ENCODE data around the gene CHST14. TPM values are rescaled to one million over a fixed set of nuclear protein-coding genes. Genes with fewer than 3 reads are reported as not detected.

CHST14 gene
- total RNA-seq, 3 donors from 2014 or later (not counting 1 experiment from before 2014, with no cell fraction given): 9.8 to 16.7 (median 12.9) TPM

DNA sequence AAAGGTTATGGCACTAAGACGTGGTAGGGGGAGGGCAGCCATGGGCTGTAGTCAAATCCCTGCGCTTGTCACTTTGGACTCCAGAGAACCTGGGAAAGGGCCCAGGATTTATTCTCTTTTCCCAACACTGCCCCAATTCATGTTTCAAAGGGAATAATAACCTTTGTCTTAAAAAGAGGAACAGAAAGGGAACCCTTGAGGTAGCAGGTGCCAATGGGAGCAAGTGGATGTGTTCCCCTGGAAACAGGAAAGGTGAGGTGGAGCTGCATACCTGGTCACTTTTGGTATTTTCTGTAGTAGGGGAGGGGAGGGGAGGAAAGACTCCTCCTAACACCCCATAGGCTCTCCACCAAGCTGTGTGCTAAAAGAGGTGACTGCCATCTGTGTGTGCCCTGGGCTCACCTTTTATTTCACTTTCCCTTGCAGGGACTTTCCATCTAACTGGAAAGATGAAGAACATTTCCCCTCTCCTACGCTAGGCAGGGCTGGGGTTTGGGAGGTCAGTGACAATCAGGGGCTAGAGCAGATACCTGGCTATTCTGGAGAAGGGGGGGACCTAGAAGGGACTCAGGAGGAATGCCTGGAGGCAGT, 6.1 kb upstream of the CHST14 start:
- Mint-ChIP-seq H3K4me3 (no peak overlapping the region), H3K27ac (no peak overlapping the region)
- ATAC-seq: no peak

GRCh38 chr15:40465939-40466338, 4.8 kb upstream of the CHST14 start:
- Mint-ChIP-seq H3K36me3 (no peaks in the 10 kb centered on the region), H3K27me3 (ENCODE audit: low read depth in 2 of 2) (no peaks in the 10 kb centered on the region), H3K4me3 (no peak overlapping the region), H3K27ac (no peak overlapping the region), H3K9me3 (no peaks in the 10 kb centered on the region), H3K4me1 (no peaks in the 10 kb centered on the region)
- 98% methylated on average over 10 of the region's 10 CpGs for WGBS (ENCODE audit: insufficient coverage)
- peaks cover 36% of the 10 kb centered on the region for H3K36me3 ChIP-seq (ENCODE audit: control insufficient read depth, insufficient read depth, low read length)
- ATAC-seq (no peak), DNase-seq (no peak)
- H3K4me3 ChIP-seq (ENCODE audit: low read length): no peak overlapping the region
- H3K27ac ChIP-seq (ENCODE audit: low read length): no peak overlapping the region
- intact Hi-C loops (cut with micrococcal nuclease): no loop called here
- H3K9me3 ChIP-seq (ENCODE audit: control insufficient read depth, insufficient read depth, low read length): no peaks in the 10 kb centered on the region
- TF ChIP-seq CTCF (IDR thresholded peaks at IDR 0.05): no peak
- H3K4me1 ChIP-seq (ENCODE audit: control insufficient read depth, insufficient read depth, low read length): peaks cover 7% of the 10 kb centered on the region
- H3K27me3 ChIP-seq (ENCODE audit: control insufficient read depth, insufficient read depth, low read length): no peaks in the 10 kb centered on the region

More for the DNA sequence above, 6.1 kb upstream of the CHST14 start:
- Histone ChIP-seq H3K27ac (ENCODE audit: low read length) (no peak overlapping the region), H3K36me3 (ENCODE audit: control insufficient read depth, insufficient read depth, low read length) (peaks cover 40% of the 10 kb centered on the region), H3K4me3 (ENCODE audit: low read length) (no peak overlapping the region), H3K9me3 (ENCODE audit: control insufficient read depth, insufficient read depth, low read length) (no peaks in the 10 kb centered on the region), H3K27me3 (ENCODE audit: control insufficient read depth, insufficient read depth, low read length) (no peaks in the 10 kb centered on the region), H3K4me1 (ENCODE audit: control insufficient read depth, insufficient read depth, low read length) (no peaks in the 10 kb centered on the region)
- no peak for TF ChIP-seq CTCF (IDR thresholded peaks at IDR 0.05)
- Mint-ChIP-seq H3K4me1 (no peaks in the 10 kb centered on the region), H3K9me3 (no peaks in the 10 kb centered on the region), H3K36me3 (no peaks in the 10 kb centered on the region), H3K27me3 (ENCODE audit: low read depth in 2 of 2) (no peaks in the 10 kb centered on the region)
- intact Hi-C loops (cut with micrococcal nuclease): no loop called here
- 100% methylated on average over 2 of the region's 3 CpGs for WGBS (ENCODE audit: insufficient coverage)
- DNase-seq: no peak

GRCh38 chr15:40466426-40467260, 4.1 kb upstream of the CHST14 start:
- no peak for ATAC-seq
- intact Hi-C loops (cut with micrococcal nuclease): no loop called here

More at GRCh38 chr15:40466426-40467260, 4.1 kb upstream of the CHST14 start:
- Histone ChIP-seq H3K4me1 (ENCODE audit: control insufficient read depth, insufficient read depth, low read length) (peaks cover 10% of the 10 kb centered on the region), H3K4me3 (ENCODE audit: low read length) (no peak overlapping the region), H3K27ac (ENCODE audit: low read length) (no peak overlapping the region), H3K9me3 (ENCODE audit: control insufficient read depth, insufficient read depth, low read length) (no peaks in the 10 kb centered on the region), H3K27me3 (ENCODE audit: control insufficient read depth, insufficient read depth, low read length) (no peaks in the 10 kb centered on the region), H3K36me3 (ENCODE audit: control insufficient read depth, insufficient read depth, low read length) (peaks cover 36% of the 10 kb centered on the region)
- DNase-seq: no peak
- H3K36me3 Mint-ChIP-seq: no peaks in the 10 kb centered on the region
- H3K4me1 Mint-ChIP-seq: peaks cover 3% of the 10 kb centered on the region in 2 donors
- TF ChIP-seq CTCF (IDR thresholded peaks at IDR 0.05): no peak
- 88% methylated on average over 7 of the region's 7 CpGs for WGBS (ENCODE audit: insufficient coverage)
- peak overlapping the region in 1 of 2 donors; percentile 62 for H3K27ac Mint-ChIP-seq
- H3K9me3 Mint-ChIP-seq: no peaks in the 10 kb centered on the region
- no peak overlapping the region for H3K4me3 Mint-ChIP-seq
- no peaks in the 10 kb centered on the region for H3K27me3 Mint-ChIP-seq (ENCODE audit: low read depth in 2 of 2)

Measured in natural killer cell (primary cell).